HG02571 (cell line): Measurements from ENCODE around the gene TMEM185B.
"Not testable (repeated sequence)": the region's sequence is repeated elsewhere in the genome, so short reads cannot be mapped to it uniquely, and the experiment has no call there.

Source experiments
- ATAC-seq: cut with Tn5 transposase; IDR thresholded peaks from one replicate; pipeline ENCODE4 v1.9.1; 2021; ENCODE audit warnings: mild to moderate bottlenecking, moderate library complexity; ENCODE audit not compliant: unreplicated experiment

Gene TMEM185B

GRCh38 chr2:120235158-120235557, 12.0 kb upstream of the TMEM185B start:
- not testable (repeated sequence) for ATAC-seq

- ATAC-seq: no peak
Measured at GRCh38 chr2:120233292-120233691, 10.1 kb upstream of the TMEM185B start.

- peak; percentile 80 for ATAC-seq
Measured at GRCh38 chr2:120231974-120232635, 8.9 kb upstream of the TMEM185B start.

- ATAC-seq: peak; percentile 19
Measured at GRCh38 chr2:120231564-120231973, 8.4 kb upstream of the TMEM185B start.

GRCh38 chr2:120230515-120231471, 7.6 kb upstream of the TMEM185B start:
- ATAC-seq: no peak

- no peak for ATAC-seq
Measured at GRCh38 chr2:120229341-120229740, 6.1 kb upstream of the TMEM185B start.

GRCh38 chr2:120228503-120228902, 5.3 kb upstream of the TMEM185B start:
- no peak for ATAC-seq

- no peak for ATAC-seq
Measured at GRCh38 chr2:120227111-120227991, 4.2 kb upstream of the TMEM185B start.

GRCh38 chr2:120226316-120226715, 3.1 kb upstream of the TMEM185B start:
- no peak for ATAC-seq

- no peak for ATAC-seq
Measured at GRCh38 chr2:120225549-120226065, 2.4 kb upstream of the TMEM185B start.

GRCh38 chr2:120224735-120225548, 1.7 kb upstream of the TMEM185B start:
- no peak for ATAC-seq

GRCh38 chr2:120224256-120224655, 1.1 kb upstream of the TMEM185B start:
- no peak for ATAC-seq

- ATAC-seq: no peak
Measured at GRCh38 chr2:120222186-120223033, 790 bp downstream of the TMEM185B start.

GRCh38 chr2:120221616-120222015, 1.6 kb downstream of the TMEM185B start:
- no peak for ATAC-seq

GRCh38 chr2:120220756-120221155, 2.4 kb downstream of the TMEM185B start:
- ATAC-seq: no peak

GRCh38 chr2:120219766-120220165, 3.4 kb downstream of the TMEM185B start:
- ATAC-seq: no peak

GRCh38 chr2:120219291-120219690, 3.9 kb downstream of the TMEM185B start:
- ATAC-seq: no peak

GRCh38 chr2:120218181-120218580, 5.0 kb downstream of the TMEM185B start:
- no peak for ATAC-seq

GRCh38 chr2:120210270-120210693, 12.9 kb downstream of the TMEM185B start:
- ATAC-seq: no peak
